OCI-LY7 (cell line): ENCODE measurements around the gene BMP8A.

ENCODE experiments used
- CTCF ChIP-seq: fragments of 200-600 bp; sonication (generic); conservative IDR thresholded peaks from 2 replicates; pipeline ENCODE4 v1.5.1; 2014; ENCODE audit warnings: mild to moderate bottlenecking, antibody characterized with exemption, low read length, moderate library complexity, mixed read lengths
- EZH2phosphoT487 ChIP-seq: fragments of 200-600 bp; sonication (generic); IDR thresholded peaks from 2 replicates; pipeline ENCODE4 v1.6.1; 2018; ENCODE audit warnings: low read depth, borderline replicate concordance, mild to moderate bottlenecking, mixed run types, antibody characterized with exemption, low read length, moderate library complexity, mixed read lengths

- TF ChIP-seq CTCF (no peak), EZH2phosphoT487 (no peak)
These were observed 81.1 kb downstream of the BMP8A start for GRCh38 chr1:39572379-39573096.
